CD4-positive, alpha-beta T cell treated with Interleukin-6 at 100 ng/mL for 8 hours (primary cell): Measurements from ENCODE around the gene THEM4.
"Not testable (repeated sequence)": the region's sequence is repeated elsewhere in the genome, so short reads cannot be mapped to it uniquely, and the experiment has no call there.

Source experiments
- DNase-seq: peaks from one replicate; pipeline ENCODE4 v3.0.0-alpha.2; 2020; ENCODE audit warnings: mixed read lengths, low spot score

The THEM4 gene

DNA sequence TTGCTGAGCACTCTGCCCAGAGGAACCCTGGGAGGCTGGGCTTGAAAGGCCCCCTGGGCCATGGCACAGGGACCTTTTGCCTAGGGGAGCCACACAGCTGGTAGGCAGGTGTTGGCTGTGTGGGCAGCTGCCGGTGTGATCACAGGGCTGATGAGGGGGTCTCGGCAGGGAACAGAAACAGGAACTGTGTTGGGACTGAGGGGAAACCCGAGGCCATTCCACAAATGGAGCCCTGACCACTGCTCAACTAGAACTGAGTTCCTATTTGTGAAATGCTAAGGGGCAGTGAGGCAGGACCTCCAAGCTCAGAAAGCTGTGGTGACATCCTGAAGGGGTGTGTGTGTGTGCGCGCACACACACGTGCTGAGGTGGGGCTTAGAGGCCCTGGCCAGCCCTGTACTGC is 49.4 kb downstream of the THEM4 start:
- DNase-seq = no peak

DNA sequence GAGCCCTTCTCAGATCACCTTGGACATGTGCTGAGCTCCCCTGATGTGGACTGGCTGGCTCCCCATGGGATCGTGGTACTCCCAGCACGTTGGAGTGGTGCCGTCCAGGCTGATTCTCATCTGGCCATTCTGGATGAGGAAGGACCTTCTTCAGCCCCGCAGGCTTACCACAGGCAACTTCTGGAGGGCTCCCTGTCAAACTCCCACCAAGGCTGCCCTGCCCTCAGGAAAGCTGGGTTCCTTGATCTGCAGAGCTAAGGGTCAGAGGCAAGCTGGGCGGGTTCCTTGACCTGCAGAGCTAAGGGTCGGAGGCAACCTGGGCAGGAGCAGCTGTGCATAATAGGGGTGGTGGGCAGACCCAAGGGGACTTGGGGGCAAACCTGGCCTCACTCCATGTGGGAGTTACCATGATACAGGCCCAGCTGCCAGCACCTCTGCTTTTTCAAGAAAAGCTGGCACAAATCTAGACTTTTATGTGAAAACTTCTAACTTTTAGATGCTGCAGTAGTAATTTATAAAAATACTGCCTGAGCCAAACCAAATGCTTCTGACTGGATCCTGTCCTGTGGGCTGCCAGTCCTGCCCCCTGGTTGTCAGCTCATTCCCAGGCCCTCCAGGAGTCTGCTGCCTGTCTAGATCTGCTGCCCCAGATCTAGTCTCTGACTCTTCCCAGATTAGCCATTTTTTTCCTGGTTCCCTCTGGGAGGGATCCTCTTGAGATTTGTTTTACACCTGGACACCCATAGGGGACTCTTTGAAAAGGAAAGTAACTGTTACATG is 50.2 kb downstream of the THEM4 start:
- no peak for DNase-seq

DNA sequence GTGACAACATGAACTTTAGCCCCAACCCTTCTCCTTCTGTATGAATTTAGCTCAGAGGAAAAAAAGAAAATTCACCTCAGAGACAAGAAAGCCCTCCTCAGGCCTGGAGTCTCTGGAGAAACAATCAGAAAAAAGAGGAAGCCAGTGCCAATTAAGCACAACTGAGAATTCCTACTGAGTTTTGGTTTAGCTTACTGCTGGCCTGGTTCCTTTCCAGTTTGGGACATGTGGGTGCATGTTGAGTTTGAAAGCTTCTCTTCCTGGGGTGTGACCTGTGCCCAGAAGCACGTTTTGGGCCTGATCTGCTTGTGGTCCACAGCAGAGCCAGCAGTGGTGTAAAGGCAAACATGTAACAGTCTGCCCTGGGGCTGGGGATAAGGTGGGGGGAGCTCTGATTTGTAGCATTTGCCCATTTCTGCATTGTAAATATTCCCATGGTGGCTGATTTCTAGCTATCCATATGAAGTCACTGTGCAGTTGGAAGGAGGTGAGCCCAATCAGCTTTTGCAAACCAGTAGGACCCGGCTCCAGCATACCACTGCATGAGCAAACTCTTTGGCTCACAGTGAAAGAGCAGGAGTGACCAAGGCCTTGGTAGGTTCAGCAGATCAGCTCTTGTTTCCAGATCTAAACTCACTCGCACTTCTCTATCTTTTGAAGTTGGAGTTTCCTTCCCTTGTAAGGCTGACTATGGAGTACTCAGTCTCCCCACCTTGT is 51.1 kb downstream of the THEM4 start:
- no peak for DNase-seq

DNA sequence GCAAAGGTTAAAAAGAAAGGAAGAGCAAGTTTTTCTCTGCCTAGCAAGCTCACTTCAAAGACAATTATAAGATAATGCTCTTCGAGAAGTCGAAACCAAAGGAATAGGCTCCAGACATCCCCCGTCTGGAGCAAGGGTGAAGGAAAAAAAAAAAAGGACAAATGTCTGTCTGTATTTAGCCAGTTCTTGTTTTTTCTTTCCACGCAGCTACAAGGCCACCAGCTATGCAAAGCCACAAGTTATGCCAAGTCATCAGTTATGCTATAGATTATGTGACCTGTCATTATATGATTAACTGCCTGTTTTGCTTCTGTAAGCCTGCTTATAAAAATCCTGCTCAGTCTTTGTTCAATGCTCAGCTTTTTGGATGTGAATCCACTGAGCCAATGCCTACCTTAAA is 53.4 kb downstream of the THEM4 start:
- DNase-seq = no peak

DNA sequence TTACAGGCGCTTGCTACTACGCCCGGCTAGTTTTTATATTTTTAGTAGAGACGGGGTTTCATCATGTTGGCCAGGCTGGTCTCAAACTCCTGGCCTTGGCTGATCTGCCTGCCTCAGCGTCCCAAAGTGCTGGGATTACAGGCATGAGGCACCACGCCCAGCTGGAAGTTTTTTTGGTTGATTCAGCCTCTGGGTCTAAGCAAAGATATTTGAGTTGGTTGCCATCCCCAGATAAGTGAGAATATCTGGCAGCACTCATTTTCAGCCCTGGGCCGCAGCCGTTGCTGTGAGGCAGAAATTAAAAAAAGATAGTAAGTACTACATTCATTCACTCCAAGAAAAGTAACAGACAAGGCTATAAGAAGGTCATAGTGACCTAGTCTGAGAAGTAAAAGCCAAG is 53.8 kb downstream of the THEM4 start:
- DNase-seq = not testable (repeated sequence)

DNA sequence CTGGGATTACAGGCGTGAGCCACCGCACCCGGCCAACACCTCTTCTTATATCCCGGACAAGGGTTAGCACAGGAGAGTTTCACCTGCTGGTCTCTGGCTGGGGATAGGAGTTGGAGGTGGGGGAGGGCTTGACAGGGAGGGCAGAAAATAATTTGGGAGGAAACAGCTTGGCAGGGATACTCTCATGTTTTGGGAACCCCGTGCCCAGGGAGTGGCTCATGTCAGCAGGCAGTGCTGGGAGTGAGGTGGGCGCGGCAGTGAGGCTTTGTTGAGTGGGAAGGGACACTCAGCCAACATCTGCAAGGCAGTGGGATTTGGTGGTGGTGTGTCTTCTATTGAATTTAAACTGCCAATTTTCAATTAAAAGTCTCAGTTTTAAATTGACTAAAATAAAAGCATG is 54.7 kb downstream of the THEM4 start:
- no peak for DNase-seq

DNA sequence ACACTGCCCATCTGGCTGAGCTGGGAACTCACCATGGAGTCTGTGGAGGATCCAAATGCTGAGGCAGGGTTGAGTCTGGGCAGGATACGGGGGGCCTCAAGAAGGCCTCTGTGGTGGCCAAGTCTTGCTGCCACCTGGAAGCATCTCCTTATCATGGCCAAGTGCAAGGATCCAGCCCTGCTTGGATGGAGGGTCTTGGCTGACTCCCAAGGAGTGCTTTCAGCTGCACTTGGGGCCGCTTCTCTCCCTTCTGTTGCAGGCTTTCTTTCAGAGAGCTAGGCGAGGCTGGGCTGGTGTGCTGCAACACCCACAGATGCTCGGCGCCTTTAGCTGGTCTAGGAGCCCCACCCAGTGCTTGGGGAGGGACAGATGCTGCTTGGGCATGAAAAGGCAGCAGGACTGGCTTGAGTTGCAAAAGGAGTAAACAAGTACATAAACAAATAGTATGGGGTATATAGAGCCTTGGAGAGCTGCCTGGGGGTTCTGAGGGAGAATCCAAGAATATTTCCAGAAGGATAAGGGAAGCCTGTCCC is 55.8 kb downstream of the THEM4 start, which contains the start of gene THEM5:
Gene THEM5 (minus strand): TSS at position 302 of the 533 bp plus-strand sequence. CDS start 147 bp downstream, at position 155.
- no peak for DNase-seq

DNA sequence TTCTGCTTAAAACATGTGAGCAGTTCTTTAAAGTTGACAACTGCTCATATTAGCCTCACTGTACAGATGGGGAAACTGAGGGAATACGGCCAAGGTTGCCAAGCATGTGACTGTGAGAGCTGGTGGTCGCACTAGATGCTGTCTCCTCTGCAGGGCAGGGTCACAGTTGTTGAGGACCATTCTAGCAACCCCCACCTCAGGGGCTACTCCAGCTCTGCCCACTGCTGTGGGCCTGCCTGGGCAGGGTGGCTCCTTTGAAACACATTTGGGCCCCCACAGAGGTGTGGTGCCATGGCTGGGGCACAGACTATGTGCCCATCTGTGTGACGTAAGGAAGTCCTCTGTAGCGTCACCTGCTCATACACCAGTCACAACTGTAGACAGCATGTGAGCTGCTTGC is 56.6 kb downstream of the THEM4 start:
- no peak for DNase-seq

DNA sequence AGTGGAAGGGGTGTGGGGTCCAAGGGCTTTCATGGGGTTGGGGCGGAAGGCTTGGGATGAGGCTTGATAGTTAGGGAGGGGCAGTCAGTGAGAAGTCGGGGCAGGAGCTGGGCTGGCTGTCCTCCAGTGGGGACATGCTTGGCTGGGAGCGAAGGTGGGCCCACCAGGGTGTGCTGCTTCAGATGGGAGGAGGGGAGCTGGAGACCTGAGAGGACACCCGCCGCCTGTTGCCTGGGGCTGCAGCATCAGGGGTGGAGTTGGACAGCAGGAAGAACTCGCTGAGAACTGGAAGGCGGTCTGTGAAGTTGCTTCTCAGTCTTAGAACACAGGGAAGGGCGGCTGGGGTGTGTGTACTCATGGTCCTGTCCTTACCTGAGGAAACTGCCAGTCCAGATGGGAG is 57.4 kb downstream of the THEM4 start:
- no peak for DNase-seq

DNA sequence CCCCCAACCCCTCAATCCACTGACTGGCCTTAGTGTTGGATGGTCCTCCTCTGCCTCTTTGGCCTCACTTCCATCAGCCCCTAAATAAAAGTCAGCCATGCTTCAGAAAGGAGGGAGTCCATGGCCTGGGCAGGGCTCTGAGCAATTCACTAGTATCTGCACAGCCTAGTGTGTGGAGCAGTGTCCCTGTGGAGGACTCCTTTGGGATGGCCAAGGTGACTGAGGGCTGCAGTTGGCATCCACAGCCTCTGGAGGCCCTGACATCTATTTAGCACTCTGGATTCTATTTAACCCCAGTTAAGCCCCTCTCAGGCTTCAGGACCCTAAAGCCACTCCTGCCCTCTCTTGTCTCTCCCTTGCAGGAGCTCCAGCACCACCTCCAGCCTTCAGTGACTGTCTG is 59.4 kb downstream of the THEM4 start:
- DNase-seq = no peak

DNA sequence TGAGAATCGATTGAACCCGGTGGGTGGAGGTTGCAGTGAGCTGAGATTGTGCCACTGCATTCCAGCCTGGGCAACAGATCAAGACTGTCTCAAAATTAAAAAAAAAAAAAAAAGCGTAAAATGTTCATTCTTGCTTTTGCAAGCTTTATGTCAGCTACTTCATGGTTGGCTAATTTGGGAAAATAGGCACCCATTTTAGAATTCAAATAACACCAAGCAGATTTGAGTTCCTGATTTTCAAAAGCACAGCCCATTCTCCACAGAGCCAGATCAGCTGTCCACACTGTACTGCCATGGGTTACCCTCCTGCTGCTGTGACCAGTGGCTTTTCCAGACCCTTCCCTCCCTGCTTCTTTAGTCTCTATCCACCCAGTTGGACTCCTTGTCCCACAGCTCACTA is 60.2 kb downstream of the THEM4 start:
- DNase-seq = no peak

DNA sequence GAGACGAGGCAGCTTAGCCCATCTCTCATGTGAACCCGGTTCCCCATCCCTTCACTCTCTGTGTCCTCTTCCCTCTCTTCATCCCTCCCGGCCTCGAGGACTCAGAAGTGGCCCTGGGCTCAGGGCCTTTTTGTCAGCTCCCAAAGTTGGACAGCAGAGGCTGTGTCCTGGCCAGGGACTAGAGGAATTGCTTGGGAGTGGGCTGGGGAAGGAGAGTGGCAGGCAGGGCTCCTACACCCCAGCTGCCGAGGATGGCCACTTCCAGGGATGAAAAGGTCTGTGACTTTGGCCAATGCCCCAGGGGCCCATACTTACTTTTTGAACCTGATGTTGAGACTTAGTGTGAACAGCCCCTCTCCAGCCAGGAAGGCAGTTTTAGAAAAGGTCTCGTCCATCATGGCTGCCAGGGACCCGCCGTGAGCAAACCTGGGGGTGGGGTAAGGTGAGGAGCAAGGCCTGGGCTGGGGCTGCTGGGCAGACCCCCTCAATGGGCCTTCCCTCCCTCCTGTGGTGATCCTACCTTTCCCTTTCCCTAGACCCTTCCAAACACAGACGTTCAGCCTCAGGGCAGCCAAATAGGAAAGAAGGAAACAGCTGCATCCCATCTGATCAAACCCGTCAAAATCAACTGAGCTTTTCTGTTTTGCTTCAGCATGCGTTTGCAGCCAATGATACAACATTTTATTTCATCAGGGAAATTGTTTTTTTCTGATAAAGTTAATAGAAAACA is 61.3 kb downstream of the THEM4 start:
- DNase-seq = no peak

DNA sequence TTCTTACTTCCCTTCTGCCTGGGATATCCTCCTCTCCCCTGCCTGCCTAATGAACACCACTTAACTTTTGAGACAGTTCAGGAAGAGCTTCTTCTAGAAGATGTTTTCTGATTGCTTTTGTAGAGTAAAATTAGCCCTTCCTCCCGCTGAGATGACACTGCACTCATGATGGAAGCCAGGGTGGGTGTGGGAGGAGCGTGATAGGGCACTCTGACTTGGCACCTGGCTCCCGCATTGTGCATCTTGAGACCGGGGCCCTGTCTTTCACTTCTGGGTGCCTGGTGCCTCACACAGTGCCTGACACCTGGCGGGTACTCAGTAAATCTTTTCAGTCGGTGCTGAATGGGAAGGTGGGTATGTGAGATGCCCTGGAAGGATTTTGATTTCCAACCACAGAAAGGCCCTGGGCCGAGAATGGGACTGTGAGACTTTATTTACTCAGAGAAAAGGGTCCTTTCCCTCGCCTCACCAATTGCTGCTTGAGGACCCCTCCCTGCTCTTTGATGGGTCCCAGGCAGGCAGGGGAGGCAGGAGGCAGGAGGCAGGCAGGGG is 62.5 kb downstream of the THEM4 start:
- DNase-seq = no peak

DNA sequence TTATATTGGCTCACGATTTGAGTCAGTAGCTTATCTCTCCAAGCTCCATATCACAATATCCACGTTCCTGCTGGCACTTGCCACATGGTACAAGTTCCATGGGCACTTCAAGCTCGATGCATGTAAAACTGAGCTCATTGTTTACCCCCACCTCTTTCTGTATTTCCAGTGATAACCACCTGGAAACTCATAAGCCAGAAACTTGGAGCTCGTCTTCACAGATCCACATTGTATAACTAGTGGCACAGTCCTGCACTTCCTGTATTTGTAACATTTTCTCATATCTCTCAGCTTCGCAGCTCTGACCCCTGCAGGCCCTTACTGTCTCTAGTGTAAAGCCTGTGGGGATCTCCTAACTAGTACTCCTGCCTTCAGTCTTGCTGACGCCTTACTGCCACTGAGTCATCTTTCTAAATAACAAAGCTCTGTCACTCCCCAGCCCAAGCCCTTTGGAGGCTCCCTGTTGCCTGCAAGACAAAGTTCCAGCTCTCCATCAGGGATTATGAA is 63.2 kb downstream of the THEM4 start:
- no peak for DNase-seq

DNA sequence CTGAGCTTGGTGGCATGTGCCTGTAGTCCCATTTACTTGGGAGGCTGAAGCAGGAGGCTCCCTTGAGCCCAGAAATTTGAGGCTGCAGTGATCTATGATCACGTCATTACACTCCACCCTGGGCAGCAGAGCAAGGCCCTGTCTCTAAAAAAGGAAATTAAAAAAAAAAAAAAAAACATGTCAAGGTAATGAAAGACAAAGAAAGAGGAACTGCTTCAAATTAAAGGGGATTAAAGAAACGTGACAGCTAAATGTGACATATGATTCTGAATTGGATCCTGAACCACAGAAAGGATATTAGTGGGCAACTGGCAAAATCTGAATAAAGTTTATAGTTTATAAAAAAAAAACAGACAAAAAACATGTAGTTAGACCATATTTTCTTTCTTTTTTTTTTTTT is 65.9 kb downstream of the THEM4 start:
- no peak for DNase-seq

DNA sequence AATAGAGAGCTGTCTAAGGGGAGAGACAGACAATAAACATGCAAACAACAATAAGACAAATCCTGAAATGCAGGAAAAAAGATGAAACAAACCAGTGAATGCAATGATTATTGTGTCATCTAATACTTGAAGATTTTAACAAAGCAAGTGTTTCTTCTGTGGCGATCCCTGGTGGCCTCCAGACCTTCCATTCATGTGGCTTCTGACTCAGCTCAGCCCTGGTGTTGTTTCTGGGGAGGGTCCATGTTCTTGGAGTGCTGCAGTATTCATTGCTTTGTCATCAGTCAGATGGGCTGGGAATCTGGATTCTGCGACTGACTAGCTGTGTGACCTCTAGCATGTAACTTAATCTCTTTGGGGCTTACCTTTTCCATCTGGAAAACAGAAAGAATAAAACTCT is 68.2 kb downstream of the THEM4 start:
- DNase-seq = no peak

DNA sequence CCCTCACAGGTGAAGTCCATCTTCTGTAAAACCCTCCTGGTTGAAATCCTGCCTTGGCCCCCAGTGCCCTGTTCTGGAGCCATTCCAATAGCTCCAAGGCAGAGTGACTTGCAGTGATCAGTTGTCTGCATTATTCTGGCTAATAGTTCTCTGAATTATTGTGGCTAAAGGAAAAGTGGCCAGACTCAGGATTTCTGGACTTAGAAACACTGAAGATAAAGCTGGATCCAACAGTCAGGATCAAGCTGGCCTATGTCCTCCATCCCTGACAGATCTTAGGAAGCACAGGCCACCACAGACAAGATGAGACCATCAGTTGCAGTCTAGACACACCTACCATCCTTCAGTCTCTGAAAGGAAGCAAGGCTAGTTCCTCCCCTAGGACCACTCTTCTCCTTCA is 68.9 kb downstream of the THEM4 start:
- DNase-seq = no peak

DNA sequence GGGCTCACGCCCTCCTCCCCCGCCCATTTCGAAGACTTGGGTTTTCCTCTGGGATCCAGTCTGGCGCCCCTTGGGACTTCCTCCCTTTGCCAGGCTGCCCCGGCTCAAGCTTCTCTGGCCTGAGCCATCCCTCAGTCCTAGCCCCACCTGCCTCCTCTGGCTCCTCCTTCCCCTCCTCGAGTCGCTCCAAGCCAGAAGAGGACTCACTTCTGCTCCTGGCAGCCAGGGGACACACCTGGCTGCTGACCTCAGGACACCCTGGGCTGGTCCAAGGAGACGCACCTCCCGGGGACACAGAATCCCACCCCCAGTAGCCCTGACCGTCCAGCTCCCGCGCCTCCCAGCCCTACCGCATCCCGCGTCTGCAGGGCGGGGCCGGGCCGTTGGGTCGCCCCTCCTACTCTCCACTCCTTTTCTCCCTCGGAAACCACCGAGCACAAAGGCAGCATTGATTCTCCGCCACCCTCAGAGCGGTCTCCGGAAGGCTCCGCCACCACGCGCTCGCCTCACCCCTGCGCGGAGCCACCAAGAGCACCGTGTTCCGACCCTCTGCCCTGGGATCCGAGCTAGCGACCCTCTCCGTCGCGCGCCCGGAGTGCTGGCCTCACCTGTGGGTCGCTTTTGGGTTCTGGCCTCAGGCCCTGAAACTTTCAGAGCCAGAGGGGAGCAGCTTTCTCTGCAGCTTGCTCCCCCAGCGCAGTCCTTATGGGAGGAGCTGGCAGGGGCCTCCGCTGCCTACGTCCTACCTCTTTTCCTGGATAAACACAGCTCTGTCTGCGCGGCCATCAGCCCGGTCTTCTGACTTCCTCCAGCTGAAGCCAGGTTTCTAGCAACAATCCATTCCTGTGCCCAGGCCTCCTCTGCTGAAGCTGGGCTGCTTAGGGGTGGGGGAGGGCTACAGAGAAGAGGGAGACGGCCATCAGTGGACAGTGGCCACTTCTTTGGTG is 69.6 kb downstream of the THEM4 start, which contains the start of gene C2CD4D:
Gene C2CD4D (minus strand): TSS at position 364 of the 947 bp plus-strand sequence. CDS start 831 bp downstream, outside the sequence.
- DNase-seq = peak; percentile 71

DNA sequence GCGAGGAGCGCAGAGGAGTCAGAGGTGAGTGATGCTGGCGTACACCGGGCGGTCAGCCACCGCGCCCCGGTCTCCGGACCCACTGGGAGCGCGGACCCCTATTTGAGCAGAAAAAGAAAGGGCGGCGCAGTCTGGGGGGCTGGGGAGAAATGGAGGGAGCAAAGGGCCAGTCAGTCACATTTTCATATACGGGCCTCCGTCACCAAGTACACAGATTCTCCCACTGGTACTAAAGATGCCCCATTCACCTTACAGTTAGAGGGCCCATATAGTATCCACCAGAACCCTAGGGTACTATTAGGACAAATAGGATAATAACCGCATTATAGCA is 70.3 kb downstream of the THEM4 start:
- no peak for DNase-seq

DNA sequence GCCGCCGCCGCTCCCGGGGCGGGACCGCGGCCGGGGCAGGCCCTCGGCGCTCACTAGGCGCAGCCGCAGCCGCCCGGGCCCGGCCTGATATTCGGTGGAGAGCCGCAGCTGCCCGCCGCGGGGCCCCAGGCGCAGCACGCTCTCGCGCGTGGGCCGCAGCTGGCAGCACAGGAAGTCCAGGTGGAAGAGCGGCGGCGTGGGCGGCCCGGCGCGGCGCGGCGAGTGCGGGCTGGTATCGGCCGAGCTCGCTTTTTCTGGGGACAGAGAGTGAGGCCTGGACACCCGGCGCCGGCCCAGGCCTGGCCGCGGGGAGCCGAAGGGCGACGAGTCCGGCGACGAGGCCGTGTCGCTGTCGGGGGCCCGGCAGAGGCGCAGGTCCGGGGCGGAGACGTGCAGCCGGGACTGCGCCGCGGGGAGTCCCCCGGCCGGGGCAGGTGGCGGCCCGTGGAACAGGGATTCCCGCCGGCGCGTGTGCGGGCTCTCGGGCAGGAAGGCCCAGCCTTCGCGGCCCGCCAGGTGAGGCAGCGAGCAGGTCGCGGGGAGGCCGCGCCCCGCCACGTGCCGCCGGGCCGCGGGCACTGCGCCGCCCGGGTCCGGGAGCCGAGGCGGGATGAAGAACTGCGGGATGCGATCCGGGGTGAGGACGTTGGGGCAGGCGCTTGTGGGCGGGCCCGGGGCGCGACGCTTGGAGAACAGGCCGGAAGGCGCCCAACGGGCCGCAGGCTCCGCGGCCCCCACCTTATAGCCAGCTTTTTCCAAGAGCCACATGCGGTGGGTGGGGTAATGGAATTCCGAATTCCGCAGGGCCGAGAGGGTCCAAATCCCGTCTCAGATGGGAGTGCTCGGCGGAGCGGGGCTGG is 70.9 kb downstream of the THEM4 start:
- no peak for DNase-seq
